Osteoblast (primary cell): ENCODE results near the gene PTPRT. TPM values are rescaled to one million over a fixed set of nuclear protein-coding genes. Genes with fewer than 3 reads are reported as not detected.
"Not testable (repeated sequence)": the region's sequence is repeated elsewhere in the genome, so short reads cannot be mapped to it uniquely, and the experiment has no call there.

Experiments used
- DNase-seq: peaks from one replicate; pipeline ENCODE4 v3.0.0; 2011; ENCODE audit warnings: low spot score, mixed read lengths; ENCODE audit not compliant: insufficient read length; ENCODE audit errors: missing footprints
- H2AFZ ChIP-seq: 2 replicates; pipeline ENCODE4 v1.6.0; 2011; ENCODE audit warnings: mild to moderate bottlenecking, low read length
- H3K27ac ChIP-seq: 2 replicates; pipeline ENCODE4 v1.5.1; 2011; ENCODE audit warnings: mild to moderate bottlenecking, low read depth, low read length, moderate library complexity
- H3K27me3 ChIP-seq: 2 replicates; pipeline ENCODE4 v1.6.0; 2012; ENCODE audit warnings: mild to moderate bottlenecking, control low read depth, inconsistent platforms, low read length, moderate library complexity; ENCODE audit not compliant: insufficient read depth
- H3K36me3 ChIP-seq: 2 replicates; pipeline ENCODE4 v1.5.1; 2011; ENCODE audit warnings: mild to moderate bottlenecking, low read length, control low read depth, moderate library complexity; ENCODE audit not compliant: insufficient read depth
- H3K4me1 ChIP-seq: 2 replicates; pipeline ENCODE4 v1.5.1; 2011; ENCODE audit warnings: mild to moderate bottlenecking, low read length, control low read depth, moderate library complexity; ENCODE audit not compliant: insufficient read depth
- H3K4me2 ChIP-seq: 2 replicates; pipeline ENCODE4 v1.6.0; 2011; ENCODE audit warnings: mild to moderate bottlenecking, low read length; ENCODE audit not compliant: insufficient read depth
- H3K4me3 ChIP-seq: fragments of 200-600 bp; sonication (generic); 3 replicates; pipeline ENCODE4 v1.5.1; 2012; ENCODE audit warnings: mild to moderate bottlenecking, low read length, inconsistent platforms; ENCODE audit not compliant: insufficient read depth
- H3K79me2 ChIP-seq: 2 replicates; pipeline ENCODE4 v1.6.0; 2012; ENCODE audit warnings: mild to moderate bottlenecking, low read length, control low read depth, inconsistent platforms; ENCODE audit not compliant: insufficient read depth
- H3K9me3 ChIP-seq: 2 replicates; pipeline ENCODE4 v1.5.1; 2011; ENCODE audit warnings: low read depth, low read length, control low read depth
- H4K20me1 ChIP-seq: 2 replicates; pipeline ENCODE4 v1.6.0; 2012; ENCODE audit warnings: mild to moderate bottlenecking, low read length, control low read depth; ENCODE audit not compliant: insufficient read depth
- CTCF ChIP-seq: IDR thresholded peaks from 2 replicates; pipeline ENCODE4 v1.5.1; 2011; ENCODE audit warnings: mild to moderate bottlenecking, low read depth, low read length, moderate library complexity; ENCODE audit errors: extremely low read depth
- total RNA-seq: library from RNA; depleted of rRNA; stranded (reverse); fragments of >200 nt; gene quantifications from 2 replicates; pipeline ENCODE4 v1.2.3, GENCODE V29; 2012

Gene PTPRT
- total RNA-seq, 1 donor, result not detected

- H2AFZ ChIP-seq, result no peak overlapping the region
- H3K27me3 ChIP-seq, result no peaks in the 10 kb centered on the region
- no peak overlapping the region for H3K4me3 ChIP-seq
- H3K79me2 ChIP-seq, result no peaks in the 10 kb centered on the region
- H3K36me3 ChIP-seq, result no peaks in the 10 kb centered on the region
- H3K27ac ChIP-seq, result no peak overlapping the region
- no peaks in the 10 kb centered on the region for H4K20me1 ChIP-seq
- no peak overlapping the region for H3K4me2 ChIP-seq
- no peaks in the 10 kb centered on the region for H3K9me3 ChIP-seq
- H3K4me1 ChIP-seq, result no peaks in the 10 kb centered on the region
- no peak for DNase-seq
- no peak for TF ChIP-seq CTCF
Observed at GRCh38 chr20:43170771-43171170, 18.9 kb downstream of the PTPRT start.

DNA sequence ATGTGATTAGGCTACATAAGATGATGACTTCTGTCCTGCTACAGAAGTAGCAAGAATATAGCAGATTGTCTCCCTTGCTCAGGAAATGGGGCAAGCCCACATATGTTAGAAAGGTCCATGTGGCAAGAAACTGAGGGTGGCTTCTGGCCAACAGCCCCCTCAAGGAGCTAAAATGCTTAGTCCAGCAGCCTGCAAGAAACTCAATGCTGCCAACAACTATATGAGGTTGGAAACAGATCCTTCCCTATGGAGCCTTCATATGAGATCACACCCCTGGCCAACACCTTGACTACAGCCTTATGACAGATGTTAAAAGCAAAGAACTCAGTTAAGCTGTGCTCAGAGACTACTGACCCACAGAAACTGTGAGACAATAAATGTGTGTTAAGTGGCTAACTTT is 22.1 kb downstream of the PTPRT start:
- no peaks in the 10 kb centered on the region for H3K9me3 ChIP-seq
- no peaks in the 10 kb centered on the region for H4K20me1 ChIP-seq
- no peak overlapping the region for H3K27ac ChIP-seq
- H3K4me1 ChIP-seq, result no peaks in the 10 kb centered on the region
- no peaks in the 10 kb centered on the region for H3K27me3 ChIP-seq
- no peaks in the 10 kb centered on the region for H3K79me2 ChIP-seq
- no peak overlapping the region for H2AFZ ChIP-seq
- no peak for TF ChIP-seq CTCF
- H3K36me3 ChIP-seq, result no peaks in the 10 kb centered on the region
- H3K4me2 ChIP-seq, result no peak overlapping the region
- DNase-seq, result no peak
- no peak overlapping the region for H3K4me3 ChIP-seq

DNA sequence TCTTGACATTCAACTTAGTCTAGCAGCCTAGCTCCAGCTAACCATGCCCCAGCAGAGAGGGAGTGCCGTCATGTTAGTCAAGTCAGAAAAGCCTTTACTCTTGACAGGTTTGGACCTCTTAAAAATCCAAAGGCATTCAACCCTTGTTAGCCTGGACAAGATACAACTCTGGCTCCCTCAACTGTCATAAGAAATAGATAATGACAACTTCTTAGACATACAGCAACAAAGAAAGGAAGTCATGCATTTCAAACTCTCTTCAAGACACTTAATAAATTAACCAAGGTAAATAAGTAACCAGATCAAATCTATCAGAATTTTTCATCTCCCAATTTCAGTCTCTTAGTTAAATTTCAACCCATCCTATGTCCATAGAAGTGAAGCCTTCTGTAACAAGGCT is 22.7 kb downstream of the PTPRT start:
- DNase-seq, result no peak
- Histone ChIP-seq H3K79me2 (no peaks in the 10 kb centered on the region), H3K4me2 (no peak overlapping the region), H3K36me3 (no peaks in the 10 kb centered on the region), H3K27ac (no peak overlapping the region), H3K27me3 (no peaks in the 10 kb centered on the region), H3K4me1 (no peaks in the 10 kb centered on the region), H3K4me3 (no peak overlapping the region), H2AFZ (no peak overlapping the region), H3K9me3 (no peaks in the 10 kb centered on the region), H4K20me1 (no peaks in the 10 kb centered on the region)
- TF ChIP-seq CTCF, result no peak

DNA sequence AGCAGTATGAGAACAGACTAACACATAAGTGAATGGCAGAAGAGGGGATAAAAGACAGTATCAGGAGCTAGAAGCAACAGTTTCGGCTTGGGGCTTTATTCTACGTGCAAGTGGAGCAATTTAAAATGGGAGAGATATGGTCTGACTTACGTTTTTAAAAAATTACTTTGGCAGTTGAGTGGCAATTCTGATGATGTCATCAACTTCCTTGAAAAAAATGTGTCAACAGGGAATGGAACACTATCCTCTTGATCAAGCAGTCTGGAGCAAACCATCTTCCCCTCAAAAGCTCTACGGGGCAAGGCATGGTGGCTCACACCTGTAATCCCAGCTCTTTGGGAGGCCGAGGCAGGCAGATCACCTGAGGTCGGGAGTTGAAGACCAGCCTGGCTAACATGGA is 24.1 kb downstream of the PTPRT start:
- no peak for TF ChIP-seq CTCF
- H4K20me1 ChIP-seq, result no peaks in the 10 kb centered on the region
- H3K36me3 ChIP-seq, result no peaks in the 10 kb centered on the region
- no peak overlapping the region for H3K27ac ChIP-seq
- H3K9me3 ChIP-seq, result no peaks in the 10 kb centered on the region
- no peaks in the 10 kb centered on the region for H3K79me2 ChIP-seq
- H2AFZ ChIP-seq, result no peak overlapping the region
- H3K4me1 ChIP-seq, result no peaks in the 10 kb centered on the region
- no peak for DNase-seq
- no peak overlapping the region for H3K4me3 ChIP-seq
- H3K4me2 ChIP-seq, result no peak overlapping the region
- H3K27me3 ChIP-seq, result no peaks in the 10 kb centered on the region

DNA sequence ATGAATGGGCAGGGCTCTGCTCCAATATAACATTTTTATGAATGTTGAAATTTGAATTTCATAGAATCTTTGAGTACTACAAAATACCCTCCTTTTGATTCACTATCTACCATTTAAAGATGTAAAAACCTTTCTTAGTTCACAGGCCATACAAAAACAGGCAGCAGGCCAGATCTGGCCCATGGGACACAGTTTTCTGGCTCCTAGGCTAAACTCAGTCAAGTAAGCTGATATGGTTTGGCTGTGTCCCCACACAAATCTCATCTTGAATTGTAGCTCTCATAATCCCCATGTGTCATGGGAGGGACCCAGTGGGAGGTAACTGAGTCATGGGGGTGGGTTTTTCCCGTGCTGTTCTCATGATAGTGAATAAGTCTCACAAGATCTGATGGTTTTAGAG is 25.0 kb downstream of the PTPRT start:
- not testable (repeated sequence) for H3K27me3 ChIP-seq, H3K4me1 ChIP-seq, H2AFZ ChIP-seq, H4K20me1 ChIP-seq, H3K4me3 ChIP-seq, H3K79me2 ChIP-seq, H3K27ac ChIP-seq, H3K36me3 ChIP-seq, H3K4me2 ChIP-seq, H3K9me3 ChIP-seq, DNase-seq
